Keratinocyte (primary cell): ENCODE measurements around the gene CCDC148. TPM values are rescaled to one million over a fixed set of nuclear protein-coding genes. Genes with fewer than 3 reads are reported as not detected.

ENCODE experiments used
- DNase-seq: peaks from one replicate; pipeline ENCODE4 v3.0.0-alpha.2; 2011; ENCODE audit warnings: low read depth, missing footprints, low spot score
- FAIRE-seq: peaks from 2 replicates; lab custom pipeline; 2011; peaks lifted over from hg19 to GRCh38; lab: Jason Lieb, UNC
- H2AFZ ChIP-seq: 2 replicates; pipeline ENCODE4 v1.6.0; 2012; ENCODE audit warnings: low read length, control low read depth, inconsistent platforms; ENCODE audit not compliant: control insufficient read depth
- H3K27ac ChIP-seq: 2 replicates; pipeline ENCODE4 v1.5.1; 2011; ENCODE audit warnings: low read length; ENCODE audit not compliant: control insufficient read depth, insufficient read depth
- H3K27me3 ChIP-seq: 3 replicates; pipeline ENCODE4 v1.6.0; 2011; ENCODE audit warnings: low read length; ENCODE audit not compliant: control insufficient read depth, insufficient read depth; ENCODE audit errors: extremely low read depth
- H3K36me3 ChIP-seq, 2 experiments: 2 replicates in 1 of 2; 3 replicates in 1 of 2; pipeline ENCODE4 v1.5.1; 2011; ENCODE audit warnings: low read length in 2 of 2, mild to moderate bottlenecking in 1 of 2; ENCODE audit not compliant: control insufficient read depth in 2 of 2, insufficient read depth in 2 of 2; ENCODE audit errors: extremely low read depth in 1 of 2
- H3K4me1 ChIP-seq: 3 replicates; pipeline ENCODE4 v1.5.1; 2011; ENCODE audit warnings: low read length; ENCODE audit not compliant: control insufficient read depth, insufficient read depth; ENCODE audit errors: extremely low read depth
- H3K4me2 ChIP-seq: 3 replicates; pipeline ENCODE4 v1.6.0; 2011; ENCODE audit warnings: low read depth, low read length; ENCODE audit not compliant: control insufficient read depth, insufficient read depth; ENCODE audit errors: extremely low read depth
- H3K4me3 ChIP-seq, 3 experiments: fragments of 200-600 bp in 1 of 3; sonication (generic) in 1 of 3; 2 replicates in 2 of 3; 3 replicates in 1 of 3; pipeline ENCODE4 v1.5.1; 2011 to 2016; ENCODE audit warnings: low read length in 3 of 3, mild to moderate bottlenecking in 3 of 3, control low read depth in 2 of 3, inconsistent platforms in 1 of 3, low read depth in 1 of 3, mixed read lengths in 1 of 3, mixed run types in 1 of 3, moderate library complexity in 1 of 3; ENCODE audit not compliant: control insufficient read depth in 2 of 3, insufficient read depth in 2 of 3; ENCODE audit errors: extremely low read depth in 1 of 3
- H3K79me2 ChIP-seq: 2 replicates; pipeline ENCODE4 v1.6.0; 2012; ENCODE audit warnings: low read length; ENCODE audit not compliant: control insufficient read depth, insufficient read depth
- H3K9ac ChIP-seq: 3 replicates; pipeline ENCODE4 v1.6.0; 2011; ENCODE audit warnings: low read length; ENCODE audit not compliant: control insufficient read depth, insufficient read depth; ENCODE audit errors: extremely low read depth
- H3K9me1 ChIP-seq: 3 replicates; pipeline ENCODE4 v1.6.0; 2011; ENCODE audit warnings: low read length; ENCODE audit not compliant: control insufficient read depth, insufficient read depth; ENCODE audit errors: extremely low read depth
- H3K9me3 ChIP-seq: 2 replicates; pipeline ENCODE4 v1.5.1; 2012; ENCODE audit warnings: low read depth, low read length; ENCODE audit not compliant: control insufficient read depth
- H4K20me1 ChIP-seq: 3 replicates; pipeline ENCODE4 v1.6.0; 2011; ENCODE audit warnings: low read length; ENCODE audit not compliant: control insufficient read depth, insufficient read depth; ENCODE audit errors: extremely low read depth
- EZH2 ChIP-seq: IDR thresholded peaks from one replicate; pipeline ENCODE4 v1.6.1; 2012; ENCODE audit warnings: inconsistent platforms, mild to moderate bottlenecking, low read length, moderate library complexity
- dilution Hi-C: fragments of 300-500 bp; cut with MboI; formaldehyde crosslinking; loops from one replicate; pipeline ENCODE4 v1.7.0; 2020; ENCODE audit warnings: low sequenced_read_pairs; ENCODE audit not compliant: extremely low pct_ligation_motif_present
- polyA plus RNA-seq, 5 experiments: library from polyadenylated mRNA; depleted of rRNA in 3 of 5; stranded (reverse) in 3 of 5; stranded (forward) in 1 of 5; unstranded in 1 of 5; fragments of >200 nt; gene quantifications; 1 replicate in 1 of 5; 2 replicates in 3 of 5; 3 replicates in 1 of 5; pipeline versions ENCODE4 v1.2.1 to v1.2.3, GENCODE V29; 2011 to 2012; ENCODE audit warnings: missing spikeins in 2 of 5, low read depth in 1 of 5, low replicate concordance in 1 of 5
- TF ChIP-seq, protein P1 (sequence below), 3 experiments: IDR thresholded peaks in 1 of 3; conservative IDR thresholded peaks in 1 of 3; optimal IDR thresholded peaks in 1 of 3; 2 replicates in 2 of 3; 3 replicates in 1 of 3; pipeline versions ENCODE3 to v1.5.1; 2011; ENCODE audit warnings: low read length in 3 of 3, mild to moderate bottlenecking in 3 of 3, moderate library complexity in 2 of 3, control low read depth in 1 of 3, inconsistent platforms in 1 of 3; ENCODE audit not compliant: insufficient read depth in 2 of 3; ENCODE audit errors: extremely low read depth in 1 of 3

Gene CCDC148
- polyA plus RNA-seq, 1 donor (not counting 4 experiments of a cell fraction or from before 2014, with no cell fraction given) = 0.39 TPM

- Histone ChIP-seq H3K9me1 (no peaks in the 10 kb centered on the region), H3K27ac (no peak overlapping the region), H3K27me3 (no peaks in the 10 kb centered on the region), H3K79me2 (no peaks in the 10 kb centered on the region), H3K36me3 (no peaks in the 10 kb centered on the region), H3K4me3 (no peak overlapping the region), H2AFZ (no peak overlapping the region), H3K9ac (no peak overlapping the region), H3K4me1 (no peaks in the 10 kb centered on the region), H3K4me2 (no peak overlapping the region), H4K20me1 (no peaks in the 10 kb centered on the region), H3K9me3 (no peaks in the 10 kb centered on the region)
- TF ChIP-seq EZH2 = no peak
- TF ChIP-seq, protein P1, sequence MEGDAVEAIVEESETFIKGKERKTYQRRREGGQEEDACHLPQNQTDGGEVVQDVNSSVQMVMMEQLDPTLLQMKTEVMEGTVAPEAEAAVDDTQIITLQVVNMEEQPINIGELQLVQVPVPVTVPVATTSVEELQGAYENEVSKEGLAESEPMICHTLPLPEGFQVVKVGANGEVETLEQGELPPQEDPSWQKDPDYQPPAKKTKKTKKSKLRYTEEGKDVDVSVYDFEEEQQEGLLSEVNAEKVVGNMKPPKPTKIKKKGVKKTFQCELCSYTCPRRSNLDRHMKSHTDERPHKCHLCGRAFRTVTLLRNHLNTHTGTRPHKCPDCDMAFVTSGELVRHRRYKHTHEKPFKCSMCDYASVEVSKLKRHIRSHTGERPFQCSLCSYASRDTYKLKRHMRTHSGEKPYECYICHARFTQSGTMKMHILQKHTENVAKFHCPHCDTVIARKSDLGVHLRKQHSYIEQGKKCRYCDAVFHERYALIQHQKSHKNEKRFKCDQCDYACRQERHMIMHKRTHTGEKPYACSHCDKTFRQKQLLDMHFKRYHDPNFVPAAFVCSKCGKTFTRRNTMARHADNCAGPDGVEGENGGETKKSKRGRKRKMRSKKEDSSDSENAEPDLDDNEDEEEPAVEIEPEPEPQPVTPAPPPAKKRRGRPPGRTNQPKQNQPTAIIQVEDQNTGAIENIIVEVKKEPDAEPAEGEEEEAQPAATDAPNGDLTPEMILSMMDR (optimal IDR thresholded peaks at IDR 0.05 in 1 of 3, IDR thresholded peaks at IDR 0.05 in 1 of 3, conservative IDR thresholded peaks at IDR 0.05 in 1 of 3; ENCODE audit: extremely low read depth in 1 of 3, insufficient read depth in 2 of 3, low read length in 3 of 3) = no peak
- dilution Hi-C loops = no loop called here
- FAIRE-seq (no peak), DNase-seq (no peak)
Observed at GRCh38 chr2:158270536-158270935, 186.0 kb downstream of the CCDC148 start.

- Histone ChIP-seq H3K79me2 (no peaks in the 10 kb centered on the region), H3K4me1 (no peaks in the 10 kb centered on the region), H2AFZ (no peak overlapping the region), H3K9me3 (no peaks in the 10 kb centered on the region), H3K27me3 (no peaks in the 10 kb centered on the region), H3K27ac (no peak overlapping the region), H3K36me3 (no peaks in the 10 kb centered on the region), H3K9ac (no peak overlapping the region), H3K4me2 (no peak overlapping the region), H3K9me1 (no peaks in the 10 kb centered on the region), H3K4me3 (no peak overlapping the region), H4K20me1 (no peaks in the 10 kb centered on the region)
- DNase-seq = no peak
- TF ChIP-seq, protein P1 (optimal IDR thresholded peaks at IDR 0.05 in 1 of 3, IDR thresholded peaks at IDR 0.05 in 1 of 3, conservative IDR thresholded peaks at IDR 0.05 in 1 of 3; ENCODE audit: extremely low read depth in 1 of 3, insufficient read depth in 2 of 3, low read length in 3 of 3) = no peak
- no peak for TF ChIP-seq EZH2
- no peak for FAIRE-seq
- dilution Hi-C loops = no loop called here
Observed at GRCh38 chr2:158269143-158269542, 187.4 kb downstream of the CCDC148 start.
